GM12801 (cell line): ENCODE measurements around the gene GAL3ST2.

Source experiments
- CTCF ChIP-seq: IDR thresholded peaks from one replicate; pipeline ENCODE4 v1.5.1; 2011; ENCODE audit warnings: control low read depth; ENCODE audit not compliant: insufficient read length; ENCODE audit errors: extremely low read depth

GAL3ST2 gene

GRCh38 chr2:241850544-241851324, 74.1 kb downstream of the GAL3ST2 start:
- TF ChIP-seq CTCF = no peak

GRCh38 chr2:241851325-241852115, 74.9 kb downstream of the GAL3ST2 start:
- TF ChIP-seq CTCF = no peak

GRCh38 chr2:241852116-241852980, 75.7 kb downstream of the GAL3ST2 start:
- TF ChIP-seq CTCF = no peak

GRCh38 chr2:241852981-241853631, 76.5 kb downstream of the GAL3ST2 start:
- TF ChIP-seq CTCF = no peak
